ENCODE data around the gene KCNQ1. TPM values are rescaled to one million over a fixed set of nuclear protein-coding genes. Genes with fewer than 3 reads are reported as not detected.

Gene KCNQ1
- total and polyA plus RNA-seq, 12 donors: 11.0 to 447 (median 320) TPM

DNA sequence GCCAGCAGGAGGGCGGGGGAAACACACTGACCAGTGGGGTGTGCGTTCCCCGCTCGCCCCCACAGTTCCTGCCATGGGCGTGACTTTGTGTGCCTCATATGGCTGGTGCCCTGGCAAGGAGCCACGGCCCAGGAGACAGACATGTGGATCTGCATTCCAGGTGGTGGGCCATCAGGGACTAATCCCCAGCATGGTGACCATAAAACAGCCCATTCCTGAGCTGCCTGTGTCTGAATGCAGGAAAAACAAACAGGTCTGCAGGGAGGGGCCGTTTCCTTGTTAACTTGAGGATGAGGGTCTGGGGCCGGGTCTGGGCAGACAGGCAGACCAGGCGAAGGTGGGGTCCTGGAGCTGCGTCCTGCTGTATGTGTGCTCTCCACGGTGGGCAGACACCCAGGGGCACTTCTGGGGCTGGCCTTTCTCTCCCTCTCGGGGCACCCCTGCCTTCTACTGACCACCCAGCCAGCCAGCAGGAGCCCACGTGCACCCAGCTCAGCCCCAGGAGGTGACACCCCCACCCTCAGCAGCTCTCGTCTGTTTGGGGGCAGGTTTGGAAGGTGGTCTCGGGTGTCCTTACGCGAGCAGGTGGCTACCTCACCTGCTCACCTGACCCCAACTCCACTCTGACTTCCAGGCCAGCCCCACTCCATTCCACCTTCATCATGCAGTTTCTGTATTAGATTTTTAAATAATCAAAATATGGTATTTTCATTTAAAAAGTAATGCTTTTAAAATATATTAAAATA lies 134.7 kb downstream of the KCNQ1 start:
- no peaks in the 10 kb centered on the region for H3K9me3 ChIP-seq (replicated peaks in 1 of 3)
- no peaks in the 10 kb centered on the region for H3K27me3 ChIP-seq
- DNase-seq: peak; percentile 15 to 55 (median 33)
- no peak overlapping the region for H3K4me3 ChIP-seq
- peaks cover 0 to 43% of the 10 kb centered on the region in 2 donors for H3K36me3 ChIP-seq (replicated peaks in 1 of 2)
- H3K4me1 ChIP-seq (replicated peaks in 1 of 2): no peaks in the 10 kb centered on the region
- intact Hi-C loops (cut with DNase I): no loop called here
- no peak for TF ChIP-seq POLR2A (IDR thresholded peaks at IDR 0.05)
- TF ChIP-seq, protein P1, sequence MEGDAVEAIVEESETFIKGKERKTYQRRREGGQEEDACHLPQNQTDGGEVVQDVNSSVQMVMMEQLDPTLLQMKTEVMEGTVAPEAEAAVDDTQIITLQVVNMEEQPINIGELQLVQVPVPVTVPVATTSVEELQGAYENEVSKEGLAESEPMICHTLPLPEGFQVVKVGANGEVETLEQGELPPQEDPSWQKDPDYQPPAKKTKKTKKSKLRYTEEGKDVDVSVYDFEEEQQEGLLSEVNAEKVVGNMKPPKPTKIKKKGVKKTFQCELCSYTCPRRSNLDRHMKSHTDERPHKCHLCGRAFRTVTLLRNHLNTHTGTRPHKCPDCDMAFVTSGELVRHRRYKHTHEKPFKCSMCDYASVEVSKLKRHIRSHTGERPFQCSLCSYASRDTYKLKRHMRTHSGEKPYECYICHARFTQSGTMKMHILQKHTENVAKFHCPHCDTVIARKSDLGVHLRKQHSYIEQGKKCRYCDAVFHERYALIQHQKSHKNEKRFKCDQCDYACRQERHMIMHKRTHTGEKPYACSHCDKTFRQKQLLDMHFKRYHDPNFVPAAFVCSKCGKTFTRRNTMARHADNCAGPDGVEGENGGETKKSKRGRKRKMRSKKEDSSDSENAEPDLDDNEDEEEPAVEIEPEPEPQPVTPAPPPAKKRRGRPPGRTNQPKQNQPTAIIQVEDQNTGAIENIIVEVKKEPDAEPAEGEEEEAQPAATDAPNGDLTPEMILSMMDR (IDR thresholded peaks at IDR 0.05): no peak
- 74 to 85% (median 80%) methylated on average over 13 to 17 of the region's 17 CpGs for WGBS, 4 donors
- H3K27ac ChIP-seq: peak overlapping the region in 2 of 5 donors; percentile 27 to 32

DNA sequence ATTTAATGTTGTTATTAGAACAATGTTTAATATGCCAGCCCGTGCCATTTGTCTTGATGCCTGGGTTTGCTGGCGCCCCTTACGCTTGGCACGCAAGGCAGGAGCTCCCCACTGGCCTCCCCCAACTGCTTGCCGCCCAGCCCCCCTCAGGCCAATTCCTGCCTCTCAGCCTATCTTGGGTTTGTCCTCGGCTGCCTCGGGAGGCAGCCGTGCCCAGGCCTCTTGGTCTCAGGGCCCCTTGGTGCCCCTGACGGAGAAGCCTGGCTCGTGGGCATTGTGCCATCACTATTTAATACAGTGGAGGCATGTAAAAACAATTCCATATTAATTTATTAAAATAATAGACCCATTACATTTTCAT lies 135.2 kb downstream of the KCNQ1 start:
- TF ChIP-seq, protein P1 (IDR thresholded peaks at IDR 0.05): no peak
- no peak for TF ChIP-seq POLR2A (IDR thresholded peaks at IDR 0.05)
- DNase-seq: peak; percentile 14 to 51 (median 39)
- H3K27me3 ChIP-seq: no peaks in the 10 kb centered on the region
- intact Hi-C loops (cut with DNase I): no loop called here
- WGBS, 4 donors: 50 to 62% (median 55%) methylated on average over 10 of the region's 10 CpGs
- H3K4me1 ChIP-seq (replicated peaks in 1 of 2): no peaks in the 10 kb centered on the region
- peaks cover 0 to 44% of the 10 kb centered on the region in 2 donors for H3K36me3 ChIP-seq (replicated peaks in 1 of 2)
- H3K4me3 ChIP-seq: no peak overlapping the region
- H3K27ac ChIP-seq: peak overlapping the region in 1 of 5 donors; percentile 29
- H3K9me3 ChIP-seq (replicated peaks in 1 of 3): no peaks in the 10 kb centered on the region

DNA sequence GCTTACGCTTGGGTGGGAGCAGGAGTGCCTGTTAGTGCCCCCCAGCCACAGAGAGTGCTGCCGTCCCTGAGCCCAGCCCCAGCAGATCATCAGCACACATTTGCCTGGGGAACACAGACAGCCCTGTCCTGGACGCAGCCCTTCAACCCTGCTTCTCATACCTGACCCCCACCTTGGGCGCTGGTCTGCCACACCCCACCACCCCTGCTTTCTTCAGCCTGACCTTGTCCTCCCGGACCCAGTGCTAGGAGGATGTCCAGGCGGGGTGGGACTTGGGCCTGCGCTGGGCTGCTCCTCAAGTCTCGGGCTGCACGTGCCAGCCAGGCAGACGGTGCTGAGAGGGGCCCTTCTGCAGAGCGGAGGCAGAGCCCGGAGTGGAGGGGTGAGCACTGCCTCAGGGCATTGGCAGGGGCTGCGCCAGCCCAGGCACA lies 135.8 kb downstream of the KCNQ1 start:
- Histone ChIP-seq H3K4me3 (no peak overlapping the region), H3K9me3 (replicated peaks in 1 of 3) (no peaks in the 10 kb centered on the region), H3K27ac (peak overlapping the region in 2 of 5 donors; percentile 21 to 45), H3K27me3 (no peaks in the 10 kb centered on the region), H3K36me3 (replicated peaks in 1 of 2) (peaks cover 0 to 44% of the 10 kb centered on the region in 2 donors), H3K4me1 (replicated peaks in 1 of 2) (no peaks in the 10 kb centered on the region)
- intact Hi-C loops (cut with DNase I): no loop called here
- DNase-seq: peak; percentile 3 to 44 (median 14)
- TF ChIP-seq POLR2A (IDR thresholded peaks at IDR 0.05): no peak
- TF ChIP-seq, protein P1 (IDR thresholded peaks at IDR 0.05): no peak
- WGBS, 4 donors: 72 to 92% (median 79%) methylated on average over 8 to 13 of the region's 13 CpGs

DNA sequence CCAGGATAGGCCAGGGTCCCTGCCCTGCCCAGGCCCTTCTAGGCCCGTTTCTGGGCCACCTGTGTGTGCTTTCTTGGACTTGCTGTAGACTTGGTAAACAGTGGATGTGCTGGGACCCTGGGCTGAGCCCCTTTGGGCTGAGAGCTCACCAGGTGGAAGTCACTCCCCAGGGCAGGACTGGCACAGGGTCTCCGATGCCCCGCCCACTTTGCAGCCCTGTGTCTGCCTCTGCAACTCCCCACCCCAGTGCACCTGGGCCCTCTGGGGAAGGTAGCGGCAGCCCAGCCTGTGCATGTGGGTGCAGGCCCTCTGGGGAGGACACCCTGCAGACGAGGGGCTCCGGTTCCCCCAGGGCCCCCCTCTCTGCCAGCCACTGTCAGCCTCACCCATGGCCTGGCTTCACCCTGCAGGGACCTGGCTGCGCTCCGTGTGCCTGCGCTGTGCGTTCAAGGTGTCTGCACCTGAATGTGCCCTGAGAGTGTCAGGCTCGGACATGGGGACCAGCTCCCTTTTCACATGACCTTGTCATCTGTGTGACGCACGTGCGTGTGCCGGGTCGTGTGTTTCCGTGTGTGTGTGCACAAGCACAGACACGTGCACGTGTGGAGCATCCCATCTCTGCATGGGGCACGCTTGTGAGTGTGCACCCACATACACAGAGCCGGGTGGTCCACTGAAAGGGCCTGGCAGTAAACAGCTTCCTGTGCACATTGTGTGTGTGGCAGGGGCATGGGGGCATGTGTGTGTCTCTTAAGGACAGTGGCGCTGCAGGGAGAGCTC lies 136.5 kb downstream of the KCNQ1 start:
- no peaks in the 10 kb centered on the region for H3K27me3 ChIP-seq
- no peak for TF ChIP-seq POLR2A (IDR thresholded peaks at IDR 0.05)
- TF ChIP-seq, protein P1 (IDR thresholded peaks at IDR 0.05): no peak
- H3K4me3 ChIP-seq: no peak overlapping the region
- H3K9me3 ChIP-seq (replicated peaks in 1 of 3): no peaks in the 10 kb centered on the region
- WGBS, 4 donors: 82 to 89% (median 86%) methylated on average over 4 to 22 of the region's 22 CpGs
- intact Hi-C loops (cut with DNase I): no loop called here
- H3K4me1 ChIP-seq (replicated peaks in 1 of 2): no peaks in the 10 kb centered on the region
- peak; percentile 3 to 50 (median 13) for DNase-seq
- peaks cover 0 to 49% of the 10 kb centered on the region in 2 donors for H3K36me3 ChIP-seq (replicated peaks in 1 of 2)
- H3K27ac ChIP-seq: peak overlapping the region in 2 of 5 donors; percentile 21 to 71

Data from adrenal gland (tissue), 12 donors.